A673 (cell line): ENCODE data around the gene ELOVL3. TPM values are rescaled to one million over a fixed set of nuclear protein-coding genes. Genes with fewer than 3 reads are reported as not detected.
A peak's percentile ranks its signal among the peaks of the same experiment; 100 is the strongest.

Experiments
- BruUV-seq: library from RNA; stranded (reverse); fragments of 400-500 nt; replicated peaks from 2 replicates; lab custom pipeline; 2021; lab: Mats Ljungman, UMichigan
- CTCF ChIA-PET: fragments of 300-600 bp; sonication (Branson Sonifier 250); formaldehyde crosslinking; loops from one replicate; lab custom pipeline; 2022; ENCODE audit warnings: antibody characterized with exemption; lab: Charles Lee
- POLR2A ChIA-PET: fragments of 300-600 bp; sonication (Branson Sonifier 250); formaldehyde crosslinking; loops from one replicate; lab custom pipeline; 2022; ENCODE audit warnings: antibody characterized with exemption; ENCODE audit not compliant: low non-redundant PET; lab: Charles Lee
- DNase-seq: peaks from one replicate; pipeline ENCODE4 v3.0.0-alpha.2; 2015; ENCODE audit warnings: low spot score
- H3K27ac ChIP-seq: fragments of 200-600 bp; sonication (generic); 2 replicates; pipeline ENCODE4 v1.5.1; 2016; ENCODE audit warnings: mixed run types, low read depth, mild to moderate bottlenecking, mixed read lengths, antibody characterized with exemption, low read length; ENCODE audit not compliant: poor library complexity, severe bottlenecking
- H3K27me3 ChIP-seq: fragments of 200-600 bp; sonication (generic); replicated peaks from 2 replicates; pipeline ENCODE4 v1.6.1; 2017; ENCODE audit warnings: mixed run types, low read depth, mild to moderate bottlenecking, mixed read lengths, antibody characterized with exemption, low read length; ENCODE audit not compliant: insufficient read depth, poor library complexity
- H3K36me3 ChIP-seq: fragments of 200-600 bp; sonication (generic); 2 replicates; pipeline ENCODE4 v1.6.1; 2016; ENCODE audit warnings: mixed run types, mild to moderate bottlenecking, mixed read lengths, antibody characterized with exemption, low read length; ENCODE audit not compliant: insufficient read depth, poor library complexity, severe bottlenecking
- H3K4me1 ChIP-seq: fragments of 200-600 bp; sonication (generic); 2 replicates; pipeline ENCODE4 v1.6.1; 2017; ENCODE audit warnings: mixed run types, mild to moderate bottlenecking, mixed read lengths, antibody characterized with exemption, low read length; ENCODE audit not compliant: insufficient read depth, poor library complexity, severe bottlenecking
- H3K4me3 ChIP-seq: fragments of 200-600 bp; sonication (generic); 2 replicates; pipeline ENCODE4 v1.5.1; 2016; ENCODE audit warnings: low read depth, mixed run types, mild to moderate bottlenecking, mixed read lengths, low read length; ENCODE audit not compliant: poor library complexity, severe bottlenecking
- H3K9me3 ChIP-seq: fragments of 200-600 bp; sonication (generic); 2 replicates; pipeline ENCODE4 v1.6.1; 2016; ENCODE audit warnings: mixed run types, low read depth, mild to moderate bottlenecking, mixed read lengths, antibody characterized with exemption, low read length; ENCODE audit not compliant: poor library complexity, severe bottlenecking
- CTCF ChIP-seq: fragments of 300-800, 200-600 bp; sonication (generic); conservative IDR thresholded peaks from 2 replicates; pipeline ENCODE4 v1.5.1; 2017; ENCODE audit warnings: low read depth, mild to moderate bottlenecking, antibody characterized with exemption, low read length, moderate library complexity, mixed read lengths
- EZH2 ChIP-seq: fragments of 200-600 bp; sonication (generic); IDR thresholded peaks from 2 replicates; pipeline ENCODE4 v1.6.1; 2017; ENCODE audit warnings: borderline replicate concordance, low read depth, mild to moderate bottlenecking, mixed read lengths, antibody characterized with exemption, low read length; ENCODE audit not compliant: poor library complexity, severe bottlenecking
- intact Hi-C: fragments of 100-400 bp; cut with micrococcal nuclease; formaldehyde crosslinking; loops from one replicate; pipeline ENCODE4 v1.10.0; 2022; ENCODE audit not compliant: unreplicated experiment
- total RNA-seq: library from RNA; stranded (reverse); gene quantifications from 2 replicates; pipeline ENCODE4 v1.2.3, GENCODE V29; 2021

ELOVL3 gene
- total RNA-seq, 1 experiment from 2014 or later = not detected

DNA sequence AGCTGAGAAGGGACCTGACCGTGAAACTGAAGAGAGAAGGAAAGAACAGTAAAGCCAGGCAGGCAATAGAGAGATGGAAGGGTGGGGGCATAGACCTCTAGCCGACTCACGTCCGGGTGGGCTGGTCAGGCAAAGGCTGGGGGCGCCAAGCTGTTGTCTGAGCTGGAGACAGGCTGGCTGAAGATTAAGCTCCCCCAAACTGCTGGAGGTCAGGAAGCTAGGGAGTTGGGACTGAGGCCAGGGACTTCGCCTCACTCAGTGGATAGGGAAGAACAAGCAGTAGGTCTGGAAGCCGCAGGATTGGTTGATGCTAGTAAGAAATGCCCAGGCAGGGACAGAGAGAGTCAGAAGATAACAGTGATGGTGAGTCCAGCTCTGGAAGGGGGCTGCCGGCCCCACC lies 9.9 kb downstream of the ELOVL3 start:
- peaks cover 2% of the 10 kb centered on the region for H3K27me3 ChIP-seq
- no peak overlapping the region for H3K27ac ChIP-seq
- H3K4me3 ChIP-seq = no peak overlapping the region
- ChIA-PET CTCF (no interaction called here), POLR2A (no interaction called here)
- H3K4me1 ChIP-seq = peaks cover 4% of the 10 kb centered on the region
- no TSS peak for BruUV-seq
- no peaks in the 10 kb centered on the region for H3K36me3 ChIP-seq
- no peak for DNase-seq
- TF ChIP-seq EZH2 (no peak), CTCF (no peak)
- intact Hi-C loops = no loop called here
- no peaks in the 10 kb centered on the region for H3K9me3 ChIP-seq

DNA sequence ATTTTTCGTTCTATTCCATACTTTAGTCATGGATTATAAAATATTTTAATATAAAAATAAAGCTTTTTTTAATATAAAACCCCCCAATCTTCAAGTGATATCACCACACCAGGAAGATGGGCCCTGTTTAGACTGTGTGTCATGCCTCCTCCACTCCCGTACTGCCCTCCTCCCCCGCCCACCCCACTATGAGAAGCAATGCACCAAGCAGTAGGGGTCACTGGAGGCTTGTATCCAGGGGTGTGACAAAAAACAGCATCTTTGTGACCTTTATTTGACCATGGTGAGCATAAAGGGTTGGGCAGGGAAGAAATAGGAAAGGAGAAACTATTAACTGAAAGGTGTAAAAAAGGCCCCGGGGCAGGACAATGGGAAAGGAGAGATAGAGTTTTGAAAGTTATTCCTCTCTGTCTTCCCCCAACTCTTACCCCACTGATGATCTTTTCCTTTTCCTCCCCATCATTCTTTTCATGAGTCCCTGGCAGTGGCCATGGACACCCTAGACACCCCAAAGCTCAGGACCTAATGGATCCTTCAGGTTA lies 11.7 kb downstream of the ELOVL3 start:
- TF ChIP-seq EZH2 (no peak), CTCF (no peak)
- Histone ChIP-seq H3K4me1 (peaks cover 7% of the 10 kb centered on the region), H3K9me3 (no peaks in the 10 kb centered on the region), H3K27ac (no peak overlapping the region), H3K36me3 (no peaks in the 10 kb centered on the region), H3K27me3 (no peaks in the 10 kb centered on the region), H3K4me3 (no peak overlapping the region)
- ChIA-PET CTCF (interaction anchor here (0.5 kb wide), 1 partner anchor 102 kb away, joined by 5 read pairs; no protein-coding TSS in a partner anchor), POLR2A (no interaction called here)
- intact Hi-C loops = no loop called here
- DNase-seq = no peak
- no TSS peak for BruUV-seq

GRCh38 chr10:102240467-102241031 lies 14.4 kb downstream of the ELOVL3 start:
- DNase-seq = no peak
- TF ChIP-seq CTCF (no peak), EZH2 (no peak)
- H3K9me3 ChIP-seq = no peaks in the 10 kb centered on the region
- ChIA-PET POLR2A (no interaction called here), CTCF (interaction anchor here (1.1 to 2.4 kb wide), 2 partner anchors 9 to 112 kb away, joined by 4 to 9 read pairs; no protein-coding TSS in a partner anchor)
- H3K27ac ChIP-seq = no peak overlapping the region
- H3K4me3 ChIP-seq = peak overlapping the region; percentile 44
- no peaks in the 10 kb centered on the region for H3K27me3 ChIP-seq
- intact Hi-C loops = no loop called here
- no TSS peak for BruUV-seq
- H3K36me3 ChIP-seq = no peaks in the 10 kb centered on the region
- peaks cover 12% of the 10 kb centered on the region for H3K4me1 ChIP-seq
